ENCODE measurements around the gene NDST1. TPM values are rescaled to one million over a fixed set of nuclear protein-coding genes. Genes with fewer than 3 reads are reported as not detected.

Gene NDST1
- total and polyA plus RNA-seq, 3 experiments from 2014 or later, result 0.13 to 2.8 (median 1.9) TPM

GRCh38 chr5:150498971-150499370 lies 9.0 kb upstream of the NDST1 start:
- DNase-seq, result no peak
- Mint-ChIP-seq H3K27me3 (no peaks in the 10 kb centered on the region), H3K36me3 (no peaks in the 10 kb centered on the region), H3K27ac (peak overlapping the region in 1 of 8 donors; percentile 84), H3K4me3 (no peak overlapping the region), H3K9me3 (no peaks in the 10 kb centered on the region), H3K4me1 (no peaks in the 10 kb centered on the region)
- no peaks in the 10 kb centered on the region for H3K4me1 ChIP-seq (ENCODE audit: insufficient read depth, low read length)
- H3K4me3 ChIP-seq (ENCODE audit: low read length), result no peak overlapping the region
- CTCF ChIA-PET, result no interaction called here
- no peaks in the 10 kb centered on the region for H3K9me3 ChIP-seq (ENCODE audit: low read length)
- H3K27ac ChIP-seq (ENCODE audit: low read depth, low read length), result no peak overlapping the region
- no peaks in the 10 kb centered on the region for H3K27me3 ChIP-seq (ENCODE audit: insufficient read depth, low read length, poor library complexity, severe bottlenecking)
- POLR2A ChIA-PET, result no interaction called here
- no peaks in the 10 kb centered on the region for H3K36me3 ChIP-seq (ENCODE audit: insufficient read depth, low read length)

GRCh38 chr5:150499437-150499956 lies 8.4 kb upstream of the NDST1 start:
- Mint-ChIP-seq H3K36me3 (no peaks in the 10 kb centered on the region), H3K27ac (peak overlapping the region in 1 of 8 donors; percentile 75), H3K9me3 (no peaks in the 10 kb centered on the region), H3K27me3 (no peaks in the 10 kb centered on the region), H3K4me1 (no peaks in the 10 kb centered on the region), H3K4me3 (no peak overlapping the region)
- CTCF ChIA-PET, result no interaction called here
- H3K36me3 ChIP-seq (ENCODE audit: insufficient read depth, low read length), result no peaks in the 10 kb centered on the region
- no peaks in the 10 kb centered on the region for H3K4me1 ChIP-seq (ENCODE audit: insufficient read depth, low read length)
- no peak overlapping the region for H3K4me3 ChIP-seq (ENCODE audit: low read length)
- H3K27ac ChIP-seq (ENCODE audit: low read depth, low read length), result no peak overlapping the region
- no peak for DNase-seq
- POLR2A ChIA-PET, result no interaction called here
- H3K9me3 ChIP-seq (ENCODE audit: low read length), result no peaks in the 10 kb centered on the region
- H3K27me3 ChIP-seq (ENCODE audit: insufficient read depth, low read length, poor library complexity, severe bottlenecking), result no peaks in the 10 kb centered on the region

GRCh38 chr5:150500328-150500841 lies 7.5 kb upstream of the NDST1 start:
- CTCF ChIA-PET, result no interaction called here

GRCh38 chr5:150500905-150501304 lies 7.0 kb upstream of the NDST1 start:
- Histone ChIP-seq H3K36me3 (ENCODE audit: insufficient read depth, low read length) (no peaks in the 10 kb centered on the region), H3K4me1 (ENCODE audit: insufficient read depth, low read length) (no peaks in the 10 kb centered on the region), H3K27me3 (ENCODE audit: insufficient read depth, low read length, poor library complexity, severe bottlenecking) (no peaks in the 10 kb centered on the region), H3K27ac (ENCODE audit: low read depth, low read length) (no peak overlapping the region), H3K4me3 (ENCODE audit: low read length) (no peak overlapping the region), H3K9me3 (ENCODE audit: low read length) (no peaks in the 10 kb centered on the region)
- Mint-ChIP-seq H3K36me3 (no peaks in the 10 kb centered on the region), H3K9me3 (no peaks in the 10 kb centered on the region), H3K27ac (no peak overlapping the region), H3K4me3 (no peak overlapping the region), H3K27me3 (no peaks in the 10 kb centered on the region), H3K4me1 (no peaks in the 10 kb centered on the region)
- no peak for DNase-seq
- POLR2A ChIA-PET, result no interaction called here
- CTCF ChIA-PET, result interaction anchor here (1.0 kb wide), 1 partner anchor 17 kb away, joined by 4 read pairs; no protein-coding TSS in a partner anchor

More at GRCh38 chr5:150500328-150500841, 7.5 kb upstream of the NDST1 start:
- no peaks in the 10 kb centered on the region for H3K9me3 ChIP-seq (ENCODE audit: low read length)
- no peak for DNase-seq
- no peak overlapping the region for H3K27ac ChIP-seq (ENCODE audit: low read depth, low read length)
- no peaks in the 10 kb centered on the region for H3K27me3 ChIP-seq (ENCODE audit: insufficient read depth, low read length, poor library complexity, severe bottlenecking)
- no peak overlapping the region for H3K27ac Mint-ChIP-seq
- POLR2A ChIA-PET, result no interaction called here
- no peak overlapping the region for H3K4me3 Mint-ChIP-seq
- H3K36me3 ChIP-seq (ENCODE audit: insufficient read depth, low read length), result no peaks in the 10 kb centered on the region
- no peaks in the 10 kb centered on the region for H3K27me3 Mint-ChIP-seq
- no peaks in the 10 kb centered on the region for H3K4me1 Mint-ChIP-seq
- no peaks in the 10 kb centered on the region for H3K36me3 Mint-ChIP-seq
- no peak overlapping the region for H3K4me3 ChIP-seq (ENCODE audit: low read length)
- H3K9me3 Mint-ChIP-seq, result no peaks in the 10 kb centered on the region
- no peaks in the 10 kb centered on the region for H3K4me1 ChIP-seq (ENCODE audit: insufficient read depth, low read length)

- Mint-ChIP-seq H3K9me3 (no peaks in the 10 kb centered on the region), H3K27ac (peak overlapping the region in 1 of 8 donors; percentile 11), H3K36me3 (no peaks in the 10 kb centered on the region), H3K4me1 (no peaks in the 10 kb centered on the region), H3K27me3 (no peaks in the 10 kb centered on the region), H3K4me3 (no peak overlapping the region)
- Histone ChIP-seq H3K4me1 (ENCODE audit: insufficient read depth, low read length) (no peaks in the 10 kb centered on the region), H3K36me3 (ENCODE audit: insufficient read depth, low read length) (no peaks in the 10 kb centered on the region), H3K9me3 (ENCODE audit: low read length) (no peaks in the 10 kb centered on the region), H3K27ac (ENCODE audit: low read depth, low read length) (no peak overlapping the region), H3K4me3 (ENCODE audit: low read length) (no peak overlapping the region), H3K27me3 (ENCODE audit: insufficient read depth, low read length, poor library complexity, severe bottlenecking) (no peaks in the 10 kb centered on the region)
- ChIA-PET CTCF (interaction anchor here (1.0 kb wide), 1 partner anchor 8 kb away, joined by 3 read pairs; no protein-coding TSS in a partner anchor), POLR2A (no interaction called here)
- no peak for DNase-seq
These were observed 5.8 kb upstream of the NDST1 start for GRCh38 chr5:150502106-150502505.

GRCh38 chr5:150502847-150503246 lies 5.1 kb upstream of the NDST1 start:
- Histone ChIP-seq H3K4me1 (ENCODE audit: insufficient read depth, low read length) (no peaks in the 10 kb centered on the region), H3K4me3 (ENCODE audit: low read length) (no peak overlapping the region), H3K27ac (ENCODE audit: low read depth, low read length) (no peak overlapping the region), H3K27me3 (ENCODE audit: insufficient read depth, low read length, poor library complexity, severe bottlenecking) (no peaks in the 10 kb centered on the region), H3K9me3 (ENCODE audit: low read length) (no peaks in the 10 kb centered on the region), H3K36me3 (ENCODE audit: insufficient read depth, low read length) (no peaks in the 10 kb centered on the region)
- CTCF ChIA-PET, result interaction anchor here (1.0 kb wide), 1 partner anchor 9 kb away, joined by 3 read pairs; no protein-coding TSS in a partner anchor
- no peak overlapping the region for H3K4me3 Mint-ChIP-seq
- no peaks in the 10 kb centered on the region for H3K27me3 Mint-ChIP-seq
- no peaks in the 10 kb centered on the region for H3K9me3 Mint-ChIP-seq
- POLR2A ChIA-PET, result no interaction called here
- H3K27ac Mint-ChIP-seq, result no peak overlapping the region
- no peak for DNase-seq
- H3K36me3 Mint-ChIP-seq, result no peaks in the 10 kb centered on the region
- no peaks in the 10 kb centered on the region for H3K4me1 Mint-ChIP-seq

- POLR2A ChIA-PET, result no interaction called here
- no peaks in the 10 kb centered on the region for H3K36me3 ChIP-seq (ENCODE audit: insufficient read depth, low read length)
- no peaks in the 10 kb centered on the region for H3K9me3 ChIP-seq (ENCODE audit: low read length)
- H3K4me1 ChIP-seq (ENCODE audit: insufficient read depth, low read length), result no peaks in the 10 kb centered on the region
- Mint-ChIP-seq H3K4me1 (no peaks in the 10 kb centered on the region), H3K36me3 (no peaks in the 10 kb centered on the region), H3K9me3 (no peaks in the 10 kb centered on the region), H3K27ac (peak overlapping the region in 1 of 8 donors; percentile 43), H3K27me3 (no peaks in the 10 kb centered on the region), H3K4me3 (no peak overlapping the region)
- no peaks in the 10 kb centered on the region for H3K27me3 ChIP-seq (ENCODE audit: insufficient read depth, low read length, poor library complexity, severe bottlenecking)
- DNase-seq, result no peak
- no peak overlapping the region for H3K4me3 ChIP-seq (ENCODE audit: low read length)
- H3K27ac ChIP-seq (ENCODE audit: low read depth, low read length), result no peak overlapping the region
- CTCF ChIA-PET, result no interaction called here
These were observed 4.5 kb upstream of the NDST1 start for GRCh38 chr5:150503386-150503785.

- CTCF ChIA-PET, result no interaction called here
These were observed 3.8 kb upstream of the NDST1 start for GRCh38 chr5:150503977-150504620.

More at GRCh38 chr5:150503977-150504620, 3.8 kb upstream of the NDST1 start:
- H3K4me1 ChIP-seq (ENCODE audit: insufficient read depth, low read length), result no peaks in the 10 kb centered on the region
- H3K27ac ChIP-seq (ENCODE audit: low read depth, low read length), result no peak overlapping the region
- Mint-ChIP-seq H3K9me3 (no peaks in the 10 kb centered on the region), H3K27ac (no peak overlapping the region), H3K36me3 (no peaks in the 10 kb centered on the region), H3K4me3 (no peak overlapping the region), H3K4me1 (no peaks in the 10 kb centered on the region), H3K27me3 (no peaks in the 10 kb centered on the region)
- no peaks in the 10 kb centered on the region for H3K36me3 ChIP-seq (ENCODE audit: insufficient read depth, low read length)
- no peaks in the 10 kb centered on the region for H3K27me3 ChIP-seq (ENCODE audit: insufficient read depth, low read length, poor library complexity, severe bottlenecking)
- no peak overlapping the region for H3K4me3 ChIP-seq (ENCODE audit: low read length)
- H3K9me3 ChIP-seq (ENCODE audit: low read length), result no peaks in the 10 kb centered on the region
- DNase-seq, result no peak
- POLR2A ChIA-PET, result no interaction called here

Data from CD8-positive, alpha-beta memory T cell (primary cell).